Endothelial cell (in vitro differentiated cells): ENCODE results near the gene TSPAN3. TPM values are rescaled to one million over a fixed set of nuclear protein-coding genes. Genes with fewer than 3 reads are reported as not detected.

Source experiments
- DNase-seq: peaks from one replicate; pipeline ENCODE4 v3.0.0; 2021; ENCODE audit warnings: low spot score
- H3K27ac Mint-ChIP-seq: one replicate; pipeline ENCODE4 v1.8.0; 2021; ENCODE audit warnings: mixed read lengths, inconsistent platforms; ENCODE audit not compliant: unreplicated experiment
- H3K27me3 Mint-ChIP-seq: one replicate; pipeline ENCODE4 v1.8.0; 2021; ENCODE audit warnings: mild to moderate bottlenecking, moderate library complexity, mixed read lengths, inconsistent platforms; ENCODE audit not compliant: unreplicated experiment
- H3K36me3 Mint-ChIP-seq: one replicate; pipeline ENCODE4 v1.8.0; 2021; ENCODE audit warnings: mild to moderate bottlenecking, low read depth, mixed read lengths, inconsistent platforms; ENCODE audit not compliant: unreplicated experiment
- H3K4me1 Mint-ChIP-seq: one replicate; pipeline ENCODE4 v1.8.0; 2021; ENCODE audit warnings: mild to moderate bottlenecking, mixed read lengths, inconsistent platforms; ENCODE audit not compliant: unreplicated experiment
- H3K4me3 Mint-ChIP-seq: one replicate; pipeline ENCODE4 v1.8.0; 2021; ENCODE audit warnings: mild to moderate bottlenecking, mixed read lengths, inconsistent platforms; ENCODE audit not compliant: unreplicated experiment
- H3K9me3 Mint-ChIP-seq: one replicate; pipeline ENCODE4 v1.8.0; 2021; ENCODE audit warnings: mixed read lengths, inconsistent platforms; ENCODE audit not compliant: unreplicated experiment
- CTCF ChIP-seq: fragments of 200-600 bp; sonication (generic); IDR thresholded peaks from one replicate; pipeline ENCODE4 v1.5.0; 2021; ENCODE audit warnings: antibody characterized with exemption; ENCODE audit not compliant: unreplicated experiment
- total RNA-seq: library from RNA; stranded (reverse); fragmentation: NEBNext Ultra II Directional; extraction: Animal tissue kit (Norgen Biotek cat#: 25700); gene quantifications from one replicate; pipeline ENCODE4 v1.2.1, GENCODE V29; 2021; ENCODE audit not compliant: unreplicated experiment

The TSPAN3 gene
- total RNA-seq, 1 donor from 2014 or later: 140 TPM

GRCh38 chr15:77104155-77104554 is 33.2 kb upstream of the TSPAN3 start:
- no peaks in the 10 kb centered on the region for H3K9me3 Mint-ChIP-seq
- peaks cover 3% of the 10 kb centered on the region for H3K27me3 Mint-ChIP-seq
- no peak overlapping the region for H3K27ac Mint-ChIP-seq
- DNase-seq: no peak
- H3K4me1 Mint-ChIP-seq: peaks cover 19% of the 10 kb centered on the region
- no peak for TF ChIP-seq CTCF
- peaks cover 8% of the 10 kb centered on the region for H3K36me3 Mint-ChIP-seq
- H3K4me3 Mint-ChIP-seq: no peak overlapping the region

- Mint-ChIP-seq H3K27ac (no peak overlapping the region), H3K27me3 (peaks cover 6% of the 10 kb centered on the region), H3K9me3 (no peaks in the 10 kb centered on the region), H3K4me3 (no peak overlapping the region), H3K36me3 (no peaks in the 10 kb centered on the region), H3K4me1 (peaks cover 20% of the 10 kb centered on the region)
- TF ChIP-seq CTCF: no peak
- DNase-seq: no peak
These were observed 29.0 kb upstream of the TSPAN3 start for GRCh38 chr15:77099741-77100463.

DNA sequence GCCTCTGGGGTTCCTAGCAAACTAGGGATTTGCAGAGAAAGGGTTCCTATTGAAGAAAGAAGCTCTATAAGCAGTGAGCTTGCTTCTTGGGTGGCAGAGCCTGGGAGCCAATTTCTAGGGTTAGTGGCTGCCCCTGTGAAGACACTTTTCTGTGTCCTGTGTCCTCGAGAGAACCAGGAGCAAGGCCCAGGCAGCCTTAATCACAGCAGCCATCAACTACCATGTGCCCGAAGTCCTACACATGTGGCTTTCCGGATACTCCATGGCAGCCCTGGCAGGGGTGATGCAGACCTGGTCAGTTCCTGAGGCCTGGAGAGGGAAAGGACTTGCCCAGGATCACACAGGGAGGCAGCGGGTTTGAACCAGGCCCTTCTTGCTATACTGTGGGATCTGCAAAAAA is 27.7 kb upstream of the TSPAN3 start:
- TF ChIP-seq CTCF: no peak
- Mint-ChIP-seq H3K27me3 (peaks cover 6% of the 10 kb centered on the region), H3K9me3 (no peaks in the 10 kb centered on the region), H3K4me3 (no peak overlapping the region), H3K4me1 (peaks cover 13% of the 10 kb centered on the region), H3K27ac (no peak overlapping the region), H3K36me3 (no peaks in the 10 kb centered on the region)
- DNase-seq: no peak

DNA sequence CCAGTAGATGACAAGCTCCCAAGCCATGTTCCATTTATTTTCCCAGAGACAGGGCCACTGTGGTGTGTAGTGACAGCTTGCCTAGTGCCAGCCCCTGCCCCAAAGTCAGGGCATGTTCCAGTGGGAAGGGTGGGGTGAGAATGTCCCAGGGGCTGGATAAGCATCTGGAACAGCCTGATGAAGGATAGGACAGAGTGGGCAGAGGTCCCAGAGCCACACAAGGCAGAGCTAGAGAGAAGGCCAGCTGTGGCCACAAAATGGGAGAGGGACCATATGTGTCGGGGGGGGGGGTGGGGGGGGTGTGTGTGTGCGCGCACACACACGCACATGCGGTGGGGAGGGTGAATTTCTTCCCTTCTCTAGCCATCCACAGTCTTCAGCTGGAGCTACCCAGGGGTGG is 27.0 kb upstream of the TSPAN3 start:
- no peak for TF ChIP-seq CTCF
- no peaks in the 10 kb centered on the region for H3K36me3 Mint-ChIP-seq
- H3K27ac Mint-ChIP-seq: no peak overlapping the region
- H3K4me1 Mint-ChIP-seq: peaks cover 13% of the 10 kb centered on the region
- DNase-seq: no peak
- H3K4me3 Mint-ChIP-seq: no peak overlapping the region
- H3K27me3 Mint-ChIP-seq: peaks cover 4% of the 10 kb centered on the region
- H3K9me3 Mint-ChIP-seq: no peaks in the 10 kb centered on the region

- no peak overlapping the region for H3K4me3 Mint-ChIP-seq
- H3K36me3 Mint-ChIP-seq: no peaks in the 10 kb centered on the region
- no peak for DNase-seq
- H3K27me3 Mint-ChIP-seq: peaks cover 4% of the 10 kb centered on the region
- H3K4me1 Mint-ChIP-seq: peaks cover 13% of the 10 kb centered on the region
- TF ChIP-seq CTCF: no peak
- H3K27ac Mint-ChIP-seq: no peak overlapping the region
- no peaks in the 10 kb centered on the region for H3K9me3 Mint-ChIP-seq
These were observed 26.4 kb upstream of the TSPAN3 start for GRCh38 chr15:77097248-77097721.
